Measurements from ENCODE around the gene SLC33A1. TPM values are rescaled to one million over a fixed set of nuclear protein-coding genes. Genes with fewer than 3 reads are reported as not detected.
"Not testable (repeated sequence)": the region's sequence is repeated elsewhere in the genome, so short reads cannot be mapped to it uniquely, and the experiment has no call there.

Gene SLC33A1
- total RNA-seq, 1 donor from 2014 or later, result 28.0 TPM

- peaks cover 43% of the 10 kb centered on the region for H3K4me1 Mint-ChIP-seq
- H3K27me3 Mint-ChIP-seq, result not testable (repeated sequence)
Observed at GRCh38 chr3:155849404-155849803, 4.8 kb downstream of the SLC33A1 start.

DNA sequence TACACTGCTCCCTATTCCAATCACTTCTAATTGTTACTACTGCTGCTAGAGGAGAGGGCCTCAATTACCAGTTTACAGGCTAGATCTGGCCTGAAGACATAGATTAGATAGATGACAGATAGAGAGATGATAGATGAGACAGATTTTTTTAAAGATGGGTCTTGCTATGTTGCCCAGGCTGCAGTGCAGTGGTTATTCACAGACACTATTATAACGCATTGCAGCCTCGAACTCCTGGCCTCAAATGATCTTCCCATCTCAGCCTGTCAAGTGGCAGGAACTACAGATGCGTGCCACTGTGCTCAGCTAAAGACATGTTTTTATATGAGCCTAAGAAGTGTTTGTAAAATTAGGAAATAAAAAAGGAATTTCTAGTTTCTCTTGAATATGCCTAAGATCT lies 6.2 kb downstream of the SLC33A1 start:
- intact Hi-C loops (cut with micrococcal nuclease), result no loop called here
- H3K4me1 Mint-ChIP-seq, result peaks cover 45% of the 10 kb centered on the region
- DNase-seq, result no peak
- H3K9me3 Mint-ChIP-seq, result no peaks in the 10 kb centered on the region
- no peak overlapping the region for H3K27ac Mint-ChIP-seq
- H3K36me3 Mint-ChIP-seq (ENCODE audit: low read depth), result peaks cover 45% of the 10 kb centered on the region
- H3K4me3 Mint-ChIP-seq, result no peak overlapping the region
- no peaks in the 10 kb centered on the region for H3K27me3 Mint-ChIP-seq

More at GRCh38 chr3:155849404-155849803, 4.8 kb downstream of the SLC33A1 start:
- peaks cover 47% of the 10 kb centered on the region for H3K36me3 Mint-ChIP-seq (ENCODE audit: low read depth)
- DNase-seq; H3K27ac Mint-ChIP-seq; H3K9me3 Mint-ChIP-seq; intact Hi-C loops (cut with micrococcal nuclease): not testable (repeated sequence)
- peak overlapping the region; percentile 53 for H3K4me3 Mint-ChIP-seq

DNA sequence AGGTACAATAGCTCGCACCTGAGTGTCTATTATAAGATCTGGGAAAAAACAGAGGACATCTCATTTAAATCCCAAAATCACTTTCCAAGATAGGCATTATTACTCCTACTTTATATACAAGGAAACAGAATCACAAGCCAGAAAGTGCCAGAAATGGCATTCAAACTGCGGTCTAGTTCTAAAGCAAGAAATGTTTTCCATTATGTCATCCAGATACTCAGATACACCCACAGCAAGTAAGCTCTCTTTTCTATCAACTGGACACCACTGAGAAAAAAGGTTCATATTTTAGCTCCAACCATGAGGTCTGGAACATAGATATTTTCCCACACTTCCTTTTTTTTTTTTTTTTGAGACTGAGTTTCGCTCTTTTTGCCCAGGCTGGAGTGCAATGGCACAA lies 8.1 kb downstream of the SLC33A1 start:
- Mint-ChIP-seq H3K4me1 (peaks cover 30% of the 10 kb centered on the region), H3K27ac (no peak overlapping the region), H3K27me3 (no peaks in the 10 kb centered on the region), H3K4me3 (peak overlapping the region; percentile 52), H3K36me3 (ENCODE audit: low read depth) (peaks cover 30% of the 10 kb centered on the region), H3K9me3 (no peaks in the 10 kb centered on the region)
- peak; percentile 41 for DNase-seq
- intact Hi-C loops (cut with micrococcal nuclease), result no loop called here

GRCh38 chr3:155843569-155843968 lies 10.7 kb downstream of the SLC33A1 start:
- peaks cover 23% of the 10 kb centered on the region for H3K36me3 Mint-ChIP-seq (ENCODE audit: low read depth)
- H3K4me3 Mint-ChIP-seq, result no peak overlapping the region
- intact Hi-C loops (cut with micrococcal nuclease), result no loop called here

DNA sequence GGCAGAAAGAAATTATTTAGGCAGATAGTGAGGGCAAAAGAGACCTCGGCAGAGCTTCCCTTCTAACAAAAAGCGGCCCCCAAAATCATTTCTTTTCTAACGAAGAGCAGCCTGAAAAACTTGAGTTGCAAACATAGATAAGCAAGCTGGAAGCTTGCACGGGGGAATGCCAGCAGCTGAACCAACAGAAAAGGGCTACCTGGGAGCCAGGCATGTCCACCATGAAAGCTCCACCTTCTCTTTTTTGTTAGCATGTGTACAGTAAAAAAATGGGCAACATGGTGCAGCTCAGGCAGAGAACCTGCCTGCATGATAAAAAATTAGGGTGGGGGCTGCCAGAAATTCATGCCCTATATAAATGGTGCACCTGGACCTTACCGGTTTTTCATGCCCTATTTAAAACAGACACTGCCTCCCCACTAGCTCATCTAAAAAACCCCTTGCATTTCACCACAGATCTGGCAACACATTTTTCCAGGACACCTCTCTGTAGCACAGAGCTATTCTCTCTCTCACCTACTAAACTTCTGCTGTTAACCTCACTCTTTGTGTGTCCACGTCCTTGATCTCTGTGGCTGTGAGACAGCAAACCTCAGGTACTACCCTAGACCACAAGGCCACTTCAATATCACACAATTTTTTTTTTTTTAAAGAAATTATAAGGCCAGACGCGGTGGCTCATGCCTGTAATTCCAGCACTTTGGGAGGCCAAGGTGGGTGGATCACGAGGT lies 18.7 kb downstream of the SLC33A1 start:
- Mint-ChIP-seq H3K4me3 (no peak overlapping the region), H3K4me1 (peaks cover 4% of the 10 kb centered on the region), H3K27ac (no peak overlapping the region), H3K9me3 (no peaks in the 10 kb centered on the region), H3K36me3 (ENCODE audit: low read depth) (peaks cover 12% of the 10 kb centered on the region), H3K27me3 (no peaks in the 10 kb centered on the region)
- peak; percentile 54 for DNase-seq
- intact Hi-C loops (cut with micrococcal nuclease), result no loop called here

More at GRCh38 chr3:155843569-155843968, 10.7 kb downstream of the SLC33A1 start:
- no peaks in the 10 kb centered on the region for H3K9me3 Mint-ChIP-seq
- no peak overlapping the region for H3K27ac Mint-ChIP-seq
- no peaks in the 10 kb centered on the region for H3K27me3 Mint-ChIP-seq
- H3K4me1 Mint-ChIP-seq, result peaks cover 21% of the 10 kb centered on the region
- no peak for DNase-seq

DNA sequence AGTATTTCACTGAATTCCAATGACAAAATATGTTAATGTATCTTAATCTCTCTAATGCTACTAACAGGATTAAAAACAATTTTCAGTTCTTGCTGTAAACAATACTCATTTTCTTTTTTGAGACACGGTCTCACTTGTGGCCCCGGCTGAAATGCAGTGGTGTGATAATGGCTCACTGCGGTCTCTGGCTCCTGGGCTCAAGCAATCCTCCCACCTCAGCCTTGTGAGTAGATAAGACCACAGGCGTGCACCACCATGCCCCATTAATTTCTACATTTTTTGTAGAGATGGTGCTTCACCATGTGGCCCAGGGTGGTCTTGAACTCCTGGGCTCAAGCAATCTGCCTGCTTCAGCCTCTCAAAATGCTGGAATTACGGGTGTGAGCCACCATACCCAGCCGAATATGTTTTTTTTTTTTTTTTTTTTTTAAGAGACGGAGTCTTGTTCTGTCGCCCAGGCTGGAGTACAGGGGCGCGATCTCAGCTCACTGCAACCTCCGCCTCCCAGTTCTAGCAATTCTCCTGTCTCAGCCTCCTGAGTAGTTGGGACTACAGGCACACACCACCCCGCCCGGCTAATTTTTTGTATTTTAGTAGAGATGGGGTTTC lies 25.6 kb downstream of the SLC33A1 start:
- H3K4me3 Mint-ChIP-seq; intact Hi-C loops (cut with micrococcal nuclease); DNase-seq; H3K27me3 Mint-ChIP-seq; H3K4me1 Mint-ChIP-seq; H3K9me3 Mint-ChIP-seq; H3K27ac Mint-ChIP-seq: not testable (repeated sequence)
- peaks cover 12% of the 10 kb centered on the region for H3K36me3 Mint-ChIP-seq (ENCODE audit: low read depth)

- peaks cover 4% of the 10 kb centered on the region for H3K36me3 Mint-ChIP-seq (ENCODE audit: low read depth)
- intact Hi-C loops (cut with micrococcal nuclease), result no loop called here
- peak; percentile 40 for DNase-seq
- H3K4me1 Mint-ChIP-seq, result no peaks in the 10 kb centered on the region
- no peaks in the 10 kb centered on the region for H3K9me3 Mint-ChIP-seq
- H3K4me3 Mint-ChIP-seq, result no peak overlapping the region
- H3K27ac Mint-ChIP-seq, result no peak overlapping the region
- H3K27me3 Mint-ChIP-seq, result peaks cover 5% of the 10 kb centered on the region
Observed at GRCh38 chr3:155815030-155815545, 39.1 kb downstream of the SLC33A1 start.

DNA sequence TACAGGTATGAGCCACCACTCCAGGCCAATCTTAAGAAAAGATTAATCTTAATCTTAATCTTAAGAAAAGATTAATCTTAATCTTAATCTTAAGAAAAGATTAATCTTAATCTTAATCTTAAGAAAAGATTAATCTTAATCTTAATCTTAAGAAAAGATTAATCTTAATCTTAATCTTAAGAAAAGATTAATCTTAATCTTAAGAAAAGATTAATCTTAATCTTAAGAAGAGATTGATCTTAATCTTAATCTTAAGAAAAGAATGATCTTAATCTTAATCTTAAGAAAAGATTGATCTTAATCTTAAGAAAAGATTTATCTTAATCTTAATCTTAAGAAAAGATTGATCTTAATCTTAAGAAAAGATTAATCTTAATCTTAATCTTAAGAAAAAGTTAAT lies 41.0 kb downstream of the SLC33A1 start:
- H3K4me1 Mint-ChIP-seq; DNase-seq; H3K9me3 Mint-ChIP-seq; H3K27ac Mint-ChIP-seq; H3K36me3 Mint-ChIP-seq (ENCODE audit: low read depth); H3K4me3 Mint-ChIP-seq; intact Hi-C loops (cut with micrococcal nuclease): not testable (repeated sequence)
- H3K27me3 Mint-ChIP-seq, result peaks cover 15% of the 10 kb centered on the region

DNA sequence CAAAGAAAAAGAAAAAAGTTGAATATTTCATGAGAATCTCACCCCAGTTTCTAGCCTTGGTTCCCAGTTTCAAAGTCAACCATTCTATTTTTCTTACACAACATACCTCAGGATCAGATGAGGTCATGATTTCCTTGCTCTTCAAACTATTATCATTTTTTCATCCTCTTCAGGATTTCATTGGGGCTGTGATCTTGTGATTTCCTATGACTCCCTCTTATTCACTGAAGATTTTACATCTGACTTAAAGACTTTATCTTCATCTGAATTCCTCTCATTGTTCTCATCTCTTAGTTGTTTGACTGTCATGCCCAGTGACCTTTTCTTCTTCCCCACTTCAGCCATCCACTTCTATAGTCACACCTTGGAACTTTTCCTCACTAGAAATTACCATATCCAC lies 45.0 kb downstream of the SLC33A1 start:
- Mint-ChIP-seq H3K36me3 (ENCODE audit: low read depth) (no peaks in the 10 kb centered on the region), H3K27ac (no peak overlapping the region), H3K4me3 (no peak overlapping the region), H3K4me1 (peaks cover 10% of the 10 kb centered on the region), H3K9me3 (no peaks in the 10 kb centered on the region), H3K27me3 (peaks cover 15% of the 10 kb centered on the region)
- intact Hi-C loops (cut with micrococcal nuclease), result loop anchor here (10.0 kb wide), 1 partner anchor 96 kb away; no protein-coding TSS in a partner anchor
- no peak for DNase-seq

DNA sequence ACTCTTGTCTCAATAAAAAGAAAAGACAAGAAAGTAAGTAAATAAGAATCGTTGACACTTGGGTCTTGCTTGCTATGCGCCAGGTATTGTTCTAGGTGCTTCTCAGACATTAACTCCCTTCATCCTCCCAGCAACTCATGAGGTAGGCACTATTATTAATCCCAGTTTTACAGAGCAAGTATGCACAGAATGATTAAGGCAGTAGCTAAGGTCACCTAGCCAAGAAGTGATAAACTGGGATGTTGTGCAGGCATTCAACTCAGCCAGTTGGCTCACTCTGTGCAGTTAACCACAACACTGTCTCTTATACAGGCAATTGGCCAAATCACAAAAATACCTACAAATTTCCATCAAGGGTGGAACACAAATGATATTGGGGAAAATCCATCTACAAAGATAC lies 46.4 kb downstream of the SLC33A1 start:
- no peak overlapping the region for H3K27ac Mint-ChIP-seq
- intact Hi-C loops (cut with micrococcal nuclease), result loop anchor here (10.0 kb wide), 1 partner anchor 97 kb away; no protein-coding TSS in a partner anchor
- no peaks in the 10 kb centered on the region for H3K9me3 Mint-ChIP-seq
- H3K4me3 Mint-ChIP-seq, result no peak overlapping the region
- H3K4me1 Mint-ChIP-seq, result peaks cover 10% of the 10 kb centered on the region
- DNase-seq, result peak; percentile 45
- H3K27me3 Mint-ChIP-seq, result peaks cover 15% of the 10 kb centered on the region
- no peaks in the 10 kb centered on the region for H3K36me3 Mint-ChIP-seq (ENCODE audit: low read depth)

DNA sequence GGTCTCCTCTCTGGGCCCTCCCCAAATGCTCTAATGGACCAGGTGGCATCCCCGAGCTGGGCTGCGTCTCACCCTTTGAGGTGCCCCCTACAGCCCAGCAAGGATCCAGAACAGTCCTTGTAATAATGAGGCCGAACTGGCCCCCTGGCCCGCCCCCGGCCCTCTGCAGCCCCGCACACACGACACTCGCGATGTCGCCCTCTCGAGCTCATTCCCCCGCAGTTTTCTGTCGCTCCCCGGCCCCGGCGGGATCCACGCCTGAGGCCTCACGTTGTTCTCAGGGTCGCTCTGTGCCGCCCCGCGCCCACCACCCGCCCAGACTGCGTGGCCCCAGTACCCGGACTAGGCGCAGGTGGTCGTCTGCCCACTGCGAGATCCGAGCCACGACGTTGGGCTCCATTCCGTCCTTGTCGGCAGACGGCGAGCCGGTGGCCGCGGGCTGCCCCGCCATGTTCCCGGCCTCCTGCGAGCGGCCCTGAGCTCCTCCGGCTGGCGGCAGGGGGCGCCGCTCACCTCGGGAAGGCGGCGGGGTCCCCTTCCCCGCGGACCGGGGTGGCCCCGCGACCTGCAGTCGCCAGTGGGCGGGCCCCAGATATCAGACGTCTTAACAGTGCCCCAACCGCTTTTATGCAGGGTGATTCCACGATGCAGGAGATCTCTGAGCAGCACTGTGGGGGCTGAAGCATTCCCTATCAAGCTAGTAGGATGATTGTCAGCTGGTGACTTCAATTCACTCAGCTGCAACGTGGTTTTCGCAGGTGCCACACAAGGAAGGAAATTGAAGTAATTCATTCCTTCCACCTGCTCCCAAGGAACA lies 48.2 kb downstream of the SLC33A1 start, which contains the start of gene C3orf33:
TSS of gene C3orf33 (minus strand) at position 477 of the 817 bp plus-strand sequence. CDS start at position 451, 26 bp downstream.
- Mint-ChIP-seq H3K36me3 (ENCODE audit: low read depth) (peaks cover 2% of the 10 kb centered on the region), H3K4me3 (peak within 1 kb of the TSS; percentile 89), H3K4me1 (peaks cover 10% of the 10 kb centered on the region), H3K27me3 (peaks cover 13% of the 10 kb centered on the region), H3K27ac (peak within 1 kb of the TSS; percentile 75), H3K9me3 (no peaks in the 10 kb centered on the region)
- DNase-seq, result peak; percentile 93
- intact Hi-C loops (cut with micrococcal nuclease), result loop anchor here (1.0 to 10.0 kb wide), 3 partner anchors 48 to 99 kb away; partner anchors contain the start of genes GMPS and SLC33A1

- H3K27ac Mint-ChIP-seq, result peak overlapping the region; percentile 75
- no peaks in the 10 kb centered on the region for H3K9me3 Mint-ChIP-seq
- intact Hi-C loops (cut with micrococcal nuclease), result loop anchor here (10.0 kb wide), 1 partner anchor 99 kb away; no protein-coding TSS in a partner anchor
- DNase-seq, result peak; percentile 58
- H3K4me1 Mint-ChIP-seq, result peaks cover 10% of the 10 kb centered on the region
- H3K4me3 Mint-ChIP-seq, result peak overlapping the region; percentile 89
- H3K36me3 Mint-ChIP-seq (ENCODE audit: low read depth), result peaks cover 4% of the 10 kb centered on the region
- peaks cover 10% of the 10 kb centered on the region for H3K27me3 Mint-ChIP-seq
Observed at GRCh38 chr3:155805204-155805801, 48.9 kb downstream of the SLC33A1 start.

- H3K27ac Mint-ChIP-seq, result no peak overlapping the region
- H3K4me1 Mint-ChIP-seq, result peaks cover 10% of the 10 kb centered on the region
- peaks cover 6% of the 10 kb centered on the region for H3K27me3 Mint-ChIP-seq
- no peak overlapping the region for H3K4me3 Mint-ChIP-seq
- peaks cover 5% of the 10 kb centered on the region for H3K36me3 Mint-ChIP-seq (ENCODE audit: low read depth)
- intact Hi-C loops (cut with micrococcal nuclease), result loop anchor here (10.0 kb wide), 1 partner anchor 100 kb away; no protein-coding TSS in a partner anchor
- no peak for DNase-seq
- no peaks in the 10 kb centered on the region for H3K9me3 Mint-ChIP-seq
Observed at GRCh38 chr3:155804323-155804722, 49.9 kb downstream of the SLC33A1 start.

Measured in activated CD4-positive, alpha-beta T cell treated with anti-CD3 and anti-CD28 coated beads, Interleukin-2, amount 10 ng/mL, durations not matched to agents 24 days and 14 days (primary cell).